HepG2 (cell line): ENCODE data around the gene IRF4.

ENCODE experiments used
- DNMT1 ChIP-seq: sonication (generic); formaldehyde crosslinking; IDR thresholded peaks from 2 replicates; pipeline ENCODE4 v1.5.1; 2020; ENCODE audit warnings: mild to moderate bottlenecking, missing genetic modification reagents
- MBNL3 ChIP-seq: fragments of 250-450 bp; sonication (Bioruptor Pico); conservative IDR thresholded peaks from 2 replicates; pipeline ENCODE4 v1.8.0; 2022; ENCODE audit warnings: mild to moderate bottlenecking, inconsistent platforms
- SIX4 ChIP-seq: sonication (generic); formaldehyde crosslinking; IDR thresholded peaks from 2 replicates; pipeline ENCODE4 v1.4.0; 2020; ENCODE audit warnings: missing genetic modification reagents
- YY1 ChIP-seq: IDR thresholded peaks from 2 replicates; pipeline ENCODE4 v1.6.1; 2011; ENCODE audit warnings: low read length, low read depth, moderate library complexity, mild to moderate bottlenecking; ENCODE audit not compliant: insufficient read depth, insufficient replicate concordance
- ZNF143 ChIP-seq: sonication (generic); formaldehyde crosslinking; IDR thresholded peaks from 2 replicates; pipeline ENCODE4 v1.4.0; 2020; ENCODE audit warnings: missing genetic modification reagents
- ZNF274 ChIP-seq: sonication (generic); formaldehyde crosslinking; IDR thresholded peaks from 2 replicates; pipeline ENCODE4 v1.5.1; 2020; ENCODE audit warnings: mild to moderate bottlenecking, missing genetic modification reagents
- ZNF652 ChIP-seq: IDR thresholded peaks from 2 replicates; pipeline ENCODE4 v1.6.1; 2016; ENCODE audit warnings: low read depth, borderline replicate concordance
- ZNF790 ChIP-seq: sonication (generic); formaldehyde crosslinking; IDR thresholded peaks from 2 replicates; pipeline ENCODE4 v1.8.0; 2022; ENCODE audit warnings: missing genetic modification reagents, mild to moderate bottlenecking, borderline replicate concordance
- TF ChIP-seq, protein P1 (sequence below): sonication (generic); formaldehyde crosslinking; IDR thresholded peaks from 2 replicates; pipeline ENCODE4 v1.8.0; 2022; ENCODE audit warnings: missing genetic modification reagents, low read depth, mild to moderate bottlenecking, borderline replicate concordance
- TF ChIP-seq, protein P2 (sequence below): sonication (generic); formaldehyde crosslinking; IDR thresholded peaks from 2 replicates; pipeline ENCODE4 v1.5.0; 2020; ENCODE audit warnings: mild to moderate bottlenecking, missing genetic modification reagents, moderate library complexity

DNA sequence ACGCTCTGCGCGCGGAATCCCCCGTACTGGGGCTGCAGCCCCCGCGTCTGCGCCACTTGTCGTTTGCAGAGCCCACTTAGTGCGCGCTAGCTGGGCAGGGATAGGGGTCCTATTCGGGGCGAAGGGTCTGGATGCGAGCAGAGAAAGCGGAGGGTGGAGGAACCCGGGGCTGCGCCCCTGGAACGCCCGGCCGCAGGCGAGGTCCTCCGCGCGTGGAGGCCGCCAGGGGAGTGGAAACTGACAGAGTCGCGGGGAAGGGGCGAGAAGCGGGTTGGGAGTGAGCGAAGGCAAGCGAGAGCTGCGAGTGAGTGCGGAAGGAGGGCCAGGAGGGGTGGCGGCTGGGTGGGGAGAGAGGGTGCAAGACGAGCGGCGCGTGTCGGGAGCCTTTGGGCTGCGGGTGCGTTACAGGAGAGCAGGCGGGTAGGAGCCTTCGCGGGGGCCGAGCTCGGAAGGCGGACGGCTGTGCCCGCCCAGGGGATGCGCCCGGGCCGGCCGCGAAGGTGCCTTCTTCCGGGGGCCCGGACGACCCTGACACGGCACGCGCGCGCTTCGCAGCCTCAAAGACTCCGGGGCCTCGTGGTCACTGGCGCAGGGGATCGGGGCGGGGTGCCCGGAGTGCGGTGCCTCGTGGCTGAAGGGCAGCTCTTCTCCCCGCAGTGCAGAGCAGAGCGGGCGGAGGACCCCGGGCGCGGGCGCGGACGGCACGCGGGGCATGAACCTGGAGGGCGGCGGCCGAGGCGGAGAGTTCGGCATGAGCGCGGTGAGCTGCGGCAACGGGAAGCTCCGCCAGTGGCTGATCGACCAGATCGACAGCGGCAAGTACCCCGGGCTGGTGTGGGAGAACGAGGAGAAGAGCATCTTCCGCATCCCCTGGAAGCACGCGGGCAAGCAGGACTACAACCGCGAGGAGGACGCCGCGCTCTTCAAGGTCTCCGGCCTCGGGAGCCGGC lies 1.2 kb downstream of the IRF4 start:
- TF ChIP-seq ZNF274 (no peak), ZNF790 (CRISPR knock-in tag) (no peak), ZNF143 (CRISPR knock-in tag) (no peak), SIX4 (CRISPR knock-in tag) (no peak), DNMT1 (CRISPR knock-in tag) (no peak), MBNL3 (no peak), ZNF652 (no peak), YY1 (no peak)
- TF ChIP-seq, protein P1, sequence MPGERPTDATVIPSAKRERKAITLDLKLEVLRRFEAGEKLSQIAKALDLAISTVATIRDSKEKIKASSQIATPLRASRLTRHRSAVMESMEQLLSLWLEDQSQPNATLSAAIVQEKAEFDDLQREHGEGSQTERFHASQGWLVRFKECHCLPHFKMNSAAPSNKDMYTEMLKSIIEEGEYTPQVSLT (CRISPR knock-in tag) = no peak
- TF ChIP-seq, protein P2, sequence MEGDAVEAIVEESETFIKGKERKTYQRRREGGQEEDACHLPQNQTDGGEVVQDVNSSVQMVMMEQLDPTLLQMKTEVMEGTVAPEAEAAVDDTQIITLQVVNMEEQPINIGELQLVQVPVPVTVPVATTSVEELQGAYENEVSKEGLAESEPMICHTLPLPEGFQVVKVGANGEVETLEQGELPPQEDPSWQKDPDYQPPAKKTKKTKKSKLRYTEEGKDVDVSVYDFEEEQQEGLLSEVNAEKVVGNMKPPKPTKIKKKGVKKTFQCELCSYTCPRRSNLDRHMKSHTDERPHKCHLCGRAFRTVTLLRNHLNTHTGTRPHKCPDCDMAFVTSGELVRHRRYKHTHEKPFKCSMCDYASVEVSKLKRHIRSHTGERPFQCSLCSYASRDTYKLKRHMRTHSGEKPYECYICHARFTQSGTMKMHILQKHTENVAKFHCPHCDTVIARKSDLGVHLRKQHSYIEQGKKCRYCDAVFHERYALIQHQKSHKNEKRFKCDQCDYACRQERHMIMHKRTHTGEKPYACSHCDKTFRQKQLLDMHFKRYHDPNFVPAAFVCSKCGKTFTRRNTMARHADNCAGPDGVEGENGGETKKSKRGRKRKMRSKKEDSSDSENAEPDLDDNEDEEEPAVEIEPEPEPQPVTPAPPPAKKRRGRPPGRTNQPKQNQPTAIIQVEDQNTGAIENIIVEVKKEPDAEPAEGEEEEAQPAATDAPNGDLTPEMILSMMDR (CRISPR knock-in tag) = no peak
